GM21723 (cell line): ENCODE results near the gene SCRN2.
A peak's percentile ranks its signal among the peaks of the same experiment; 100 is the strongest.

Experiments
- ATAC-seq: cut with Tn5 transposase; IDR thresholded peaks from one replicate; pipeline ENCODE4 v1.9.1; 2021; ENCODE audit warnings: mild to moderate bottlenecking, moderate library complexity; ENCODE audit not compliant: unreplicated experiment

SCRN2 gene

DNA sequence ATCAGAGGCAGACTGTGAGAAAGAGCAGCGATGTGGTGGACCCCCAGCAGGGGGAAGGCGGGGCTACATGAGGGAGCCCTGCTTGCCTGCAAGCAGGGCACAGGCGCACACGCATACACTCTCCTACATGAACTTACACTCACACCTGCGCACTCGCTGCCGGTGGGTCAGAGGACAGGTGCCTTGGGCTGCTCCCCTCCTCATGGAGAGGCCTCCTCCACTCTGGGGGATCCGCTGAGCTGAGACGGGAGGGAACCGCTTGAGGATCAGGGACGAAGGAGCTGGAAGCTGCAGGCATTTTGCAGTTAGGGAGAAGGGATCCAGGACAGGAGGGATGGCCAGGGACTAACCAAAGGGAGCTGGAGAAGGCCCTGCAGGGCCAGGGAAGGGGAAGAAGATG, 33.7 kb downstream of the SCRN2 start:
- ATAC-seq: no peak

DNA sequence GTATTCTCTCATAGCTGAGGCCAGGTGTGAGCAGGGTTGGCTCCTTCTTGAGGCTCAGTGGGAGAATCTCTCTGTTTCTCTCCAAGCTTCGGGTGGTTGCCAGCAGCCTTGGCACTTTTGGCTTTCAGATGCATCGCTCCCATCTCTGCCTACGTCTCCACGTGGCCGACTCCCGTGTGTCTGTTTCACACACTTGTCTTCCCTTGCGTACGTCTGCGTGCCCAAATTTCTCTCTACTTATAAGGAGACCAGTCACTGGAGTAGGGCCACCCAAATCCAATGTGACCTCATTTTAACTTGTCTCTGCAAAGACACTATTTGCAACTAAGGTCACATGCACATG, 34.2 kb downstream of the SCRN2 start:
- ATAC-seq: no peak

DNA sequence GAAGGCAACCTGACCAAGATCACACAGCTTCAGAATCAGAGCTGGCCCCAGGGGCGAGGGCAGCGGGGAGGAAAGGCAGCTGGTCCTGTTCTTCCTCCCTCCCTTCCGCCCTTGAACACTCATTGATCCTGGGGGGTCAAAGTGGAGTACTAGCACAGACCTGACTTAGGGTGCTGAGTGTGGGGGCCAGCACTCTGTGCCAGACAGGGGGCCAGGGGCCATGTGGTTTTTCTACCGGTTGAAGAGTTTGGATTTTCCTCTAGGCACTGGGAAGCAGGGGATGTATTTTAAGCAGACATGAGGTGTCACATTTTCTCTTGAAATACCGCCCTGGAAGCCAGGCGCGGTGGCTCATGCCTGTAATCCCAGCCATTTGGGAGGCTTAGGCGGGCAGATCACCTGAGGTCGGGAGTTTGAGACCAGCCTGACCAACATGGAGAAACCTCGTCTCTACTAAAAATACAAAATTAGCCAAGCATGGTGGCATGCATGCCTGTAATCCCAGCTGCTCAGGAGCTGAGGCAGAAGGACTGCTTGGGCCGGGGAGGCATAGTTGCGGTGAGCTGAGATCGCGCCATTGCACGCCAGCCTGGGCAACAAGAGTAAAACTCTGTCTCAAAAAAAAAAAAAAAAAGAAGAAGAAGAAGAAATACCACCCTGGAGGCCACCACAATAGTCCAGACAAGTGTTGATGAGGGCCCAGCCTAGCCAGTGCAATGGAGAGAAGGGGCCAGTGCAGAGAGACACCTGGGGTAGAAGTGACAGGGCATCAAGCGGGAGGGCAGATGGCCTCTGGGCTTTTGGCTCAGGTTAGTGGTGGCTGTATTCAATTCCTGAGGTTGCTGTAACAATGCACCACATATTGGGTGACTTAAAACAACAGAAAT, 34.8 kb downstream of the SCRN2 start:
- ATAC-seq: no peak

DNA sequence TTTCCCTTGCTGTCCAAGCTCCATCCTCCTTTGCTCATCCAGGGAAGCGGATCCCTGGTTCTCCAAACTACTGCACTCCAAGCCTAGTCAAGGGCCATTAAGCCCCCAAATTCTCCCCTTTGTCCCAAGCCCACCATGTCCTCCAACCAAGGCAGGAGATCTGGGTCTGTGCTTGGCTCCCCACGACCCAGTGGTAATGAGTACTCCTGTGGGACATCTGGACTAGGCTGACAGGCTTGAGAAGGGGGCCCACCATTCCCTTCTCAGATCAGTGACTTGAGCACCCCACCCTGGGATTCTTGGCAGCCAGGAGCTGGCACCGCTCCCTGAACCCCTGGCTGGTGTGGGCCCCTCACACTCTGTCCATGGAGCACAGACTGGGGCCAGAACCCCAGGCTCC, 36.6 kb downstream of the SCRN2 start:
- no peak for ATAC-seq

DNA sequence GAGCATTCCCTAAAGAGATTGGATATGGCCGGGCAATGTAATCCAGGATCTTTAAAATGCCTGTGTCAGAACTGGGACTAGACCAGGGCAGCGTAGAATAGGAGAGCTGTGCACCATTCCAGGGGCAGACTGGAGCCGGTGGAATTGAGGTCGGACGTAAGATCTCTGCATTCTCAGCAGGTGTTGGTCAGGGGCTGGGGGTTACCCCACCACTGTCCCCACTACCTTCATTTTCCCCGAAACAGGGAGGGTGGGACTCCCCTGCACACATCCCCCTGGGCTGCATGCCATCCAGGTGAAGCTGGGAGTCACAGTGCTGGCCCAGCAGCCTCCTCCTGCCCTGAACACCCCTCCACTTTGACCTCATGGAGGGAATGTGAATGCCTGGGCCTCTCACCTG, 37.3 kb downstream of the SCRN2 start:
- ATAC-seq: no peak

DNA sequence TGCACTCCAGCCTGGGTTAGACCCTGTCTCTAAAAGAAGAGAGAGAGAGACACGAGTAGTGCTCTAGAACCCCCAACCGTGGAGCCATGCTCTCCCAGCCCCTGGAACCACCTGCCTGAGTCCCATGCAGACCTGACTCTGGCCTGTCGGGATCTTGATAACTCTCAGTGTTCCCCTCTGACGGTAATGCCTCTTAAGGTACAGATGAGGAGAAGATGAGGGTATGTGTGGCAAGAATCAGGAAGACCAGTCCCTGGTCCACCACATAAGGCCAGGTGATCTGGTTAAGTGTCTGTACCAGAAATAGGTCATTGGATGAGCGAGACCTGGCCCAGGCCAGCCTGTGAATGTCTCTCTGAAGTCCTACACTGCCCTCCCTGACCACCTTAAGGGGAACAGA, 37.9 kb downstream of the SCRN2 start:
- ATAC-seq: no peak

DNA sequence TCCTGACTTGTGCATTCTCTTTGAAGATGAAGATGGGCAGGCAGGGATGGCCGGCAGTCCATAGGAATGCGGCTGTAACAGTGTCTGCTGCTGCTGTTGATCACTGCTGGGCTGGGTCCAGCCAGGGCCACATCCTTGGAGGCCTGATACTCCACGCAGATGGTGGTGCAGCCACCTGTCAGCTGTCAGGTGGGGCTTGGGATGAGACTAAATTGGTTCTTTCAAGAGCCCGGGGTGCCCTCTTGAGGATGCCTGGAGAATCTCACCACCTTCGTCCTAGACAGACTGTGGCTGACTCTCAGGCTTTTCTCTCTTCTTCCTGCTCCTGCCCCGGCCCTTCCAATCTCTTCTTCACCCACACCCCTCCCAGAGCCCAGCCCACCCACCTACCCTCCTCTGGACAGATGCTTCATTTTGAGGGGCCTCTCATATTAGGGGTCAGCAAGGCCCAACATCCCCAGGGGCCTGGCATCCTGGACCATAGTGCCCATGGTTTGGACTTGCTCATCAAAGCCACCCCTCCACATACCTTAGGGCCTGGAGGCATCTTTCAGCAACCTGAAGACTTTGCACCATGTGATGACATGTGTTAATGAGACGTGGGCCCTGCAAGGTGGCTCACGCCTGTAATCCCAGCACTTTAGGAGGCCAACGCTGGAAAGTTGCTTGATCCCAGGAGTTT, 38.6 kb downstream of the SCRN2 start:
- ATAC-seq: peak; percentile 54

DNA sequence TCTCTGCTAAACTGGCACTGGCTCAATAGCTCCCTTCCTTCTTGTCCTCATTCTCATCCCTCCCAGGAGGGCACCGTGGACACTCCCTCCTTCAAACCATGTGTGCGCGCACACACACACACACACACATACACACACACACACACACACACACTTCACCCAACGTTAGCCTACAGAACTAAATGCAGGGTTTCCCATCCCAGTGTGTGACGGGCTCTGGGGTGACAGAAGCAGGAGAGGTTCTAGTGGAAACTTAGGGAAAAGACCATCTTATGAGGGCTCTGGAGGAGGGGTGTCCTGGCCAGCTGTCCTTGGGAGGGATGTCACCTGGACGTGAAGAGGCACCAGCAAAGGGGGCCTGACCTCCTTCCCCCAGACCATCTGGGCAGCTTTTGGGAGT, 39.2 kb downstream of the SCRN2 start:
- ATAC-seq: no peak

DNA sequence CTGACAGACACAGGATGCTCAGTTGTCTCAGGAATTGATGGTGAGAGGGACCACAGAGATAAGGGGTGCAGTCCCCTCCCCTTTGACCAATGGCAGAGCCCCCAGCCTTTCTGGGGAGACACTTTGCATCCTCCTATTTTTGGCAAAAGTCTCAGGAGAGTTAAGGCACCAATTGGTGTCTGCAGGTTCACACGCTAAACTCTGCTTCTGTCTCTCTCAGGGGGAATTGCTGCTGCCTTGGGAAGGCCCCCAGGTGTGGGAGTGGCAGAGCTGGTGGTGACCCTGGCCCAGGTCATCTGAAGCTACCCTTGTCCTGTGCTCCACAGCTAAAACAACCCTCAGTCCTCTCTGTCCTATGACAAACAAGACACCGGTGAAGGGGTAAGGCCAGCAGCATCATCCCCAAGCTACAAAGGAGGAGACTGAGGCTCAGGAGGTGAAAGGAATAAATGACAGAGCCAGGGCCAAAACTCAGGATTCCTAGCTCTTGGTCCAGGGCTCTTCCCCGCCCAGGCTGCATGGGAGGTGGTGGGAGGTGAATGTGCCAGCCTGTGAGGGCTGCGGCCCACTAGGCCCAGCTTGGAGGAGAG, 39.8 kb downstream of the SCRN2 start:
- ATAC-seq: no peak

DNA sequence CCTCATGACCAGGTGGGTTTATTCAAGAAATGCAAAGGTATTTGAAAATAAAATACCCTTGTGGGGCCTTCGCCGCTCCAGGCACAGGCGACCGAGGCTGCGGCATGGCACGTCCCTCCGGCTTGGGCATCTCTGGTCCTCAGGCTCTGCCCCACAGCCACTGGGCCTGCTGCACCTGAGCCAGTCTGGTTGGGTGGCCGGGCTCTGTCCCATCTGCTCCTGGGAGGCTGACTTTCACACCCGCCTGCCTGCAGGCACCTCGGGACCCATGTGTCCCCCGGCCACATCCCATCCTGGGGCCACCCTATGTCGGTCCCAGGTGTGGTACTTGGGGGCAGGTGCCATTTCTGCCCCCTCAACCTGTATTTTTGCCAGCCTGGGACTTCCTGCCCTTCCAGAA, 40.4 kb downstream of the SCRN2 start:
- no peak for ATAC-seq

DNA sequence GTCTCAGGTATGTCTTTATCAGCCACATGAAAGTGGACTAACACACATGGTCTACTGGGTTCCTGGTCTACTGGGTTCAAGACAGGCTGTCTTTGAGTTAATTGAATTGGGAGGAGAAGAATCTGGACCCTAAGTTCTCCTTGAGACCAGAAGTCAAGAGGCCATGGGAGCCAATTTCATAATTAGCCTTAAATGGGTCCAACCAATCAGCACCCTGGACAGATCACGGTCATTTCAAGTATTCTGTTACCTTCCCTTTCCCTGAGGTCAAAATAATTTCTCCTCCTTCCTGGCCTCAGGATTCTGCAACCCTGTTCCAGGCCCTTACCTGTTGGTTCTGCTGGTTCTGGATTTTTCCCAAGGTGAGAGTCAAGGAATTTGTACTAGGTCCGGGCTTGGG, 43.3 kb downstream of the SCRN2 start:
- no peak for ATAC-seq

DNA sequence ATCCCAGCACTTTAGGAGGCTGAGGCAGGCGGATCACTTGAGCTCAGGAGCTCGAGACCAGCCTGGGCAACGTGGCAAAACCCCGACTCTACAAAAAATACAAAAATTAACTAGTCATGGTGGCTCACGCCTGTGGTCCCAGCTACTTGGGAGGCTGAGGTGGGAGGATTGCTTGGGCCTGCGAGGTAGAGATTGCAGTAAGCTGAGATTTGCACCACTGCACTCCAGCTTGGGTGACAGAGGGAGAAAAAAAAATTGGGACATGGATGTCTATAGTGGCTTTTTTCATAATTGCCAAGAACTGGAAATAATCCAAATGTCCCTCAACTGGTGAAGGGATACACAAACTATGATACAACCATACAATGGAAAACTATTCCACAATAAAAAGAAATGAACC, 48.1 kb downstream of the SCRN2 start:
- ATAC-seq: no peak

DNA sequence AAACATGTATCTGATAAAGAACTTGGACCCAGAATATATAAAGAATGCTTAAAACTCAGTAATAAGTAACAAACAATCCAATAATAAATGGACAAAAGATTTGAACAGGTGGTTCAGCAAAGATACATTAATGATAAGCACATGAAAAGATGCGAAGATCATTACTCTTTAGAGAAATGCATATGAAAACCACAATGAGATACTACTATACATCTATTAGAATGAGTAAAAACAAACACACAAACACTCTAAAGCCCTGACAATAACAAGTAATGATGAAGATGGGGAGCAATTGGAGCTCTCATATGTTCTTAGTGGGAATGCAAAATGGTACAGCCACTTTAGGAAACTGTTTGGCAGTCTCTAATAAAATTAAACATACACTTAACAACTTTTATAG, 48.6 kb downstream of the SCRN2 start:
- no peak for ATAC-seq

DNA sequence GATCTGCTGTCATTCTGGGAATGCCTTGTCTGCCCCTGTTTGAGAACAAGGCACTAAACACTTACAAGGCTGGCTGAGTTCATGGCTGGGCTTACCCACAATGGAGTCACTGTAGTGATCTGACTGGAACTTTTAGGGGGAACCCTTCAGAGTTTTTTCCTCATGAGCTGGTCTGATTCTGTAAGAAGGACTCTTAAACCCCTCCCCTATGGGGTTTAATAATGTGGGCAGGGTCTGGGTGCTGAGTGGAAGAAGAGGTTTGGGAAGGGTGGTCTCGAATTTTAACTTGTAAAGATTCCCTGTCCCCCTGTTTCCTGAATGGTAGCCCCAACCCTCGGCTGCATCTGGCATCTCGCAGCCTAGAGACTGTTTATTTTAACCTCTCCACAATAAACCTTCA, 50.0 kb downstream of the SCRN2 start:
- no peak for ATAC-seq

DNA sequence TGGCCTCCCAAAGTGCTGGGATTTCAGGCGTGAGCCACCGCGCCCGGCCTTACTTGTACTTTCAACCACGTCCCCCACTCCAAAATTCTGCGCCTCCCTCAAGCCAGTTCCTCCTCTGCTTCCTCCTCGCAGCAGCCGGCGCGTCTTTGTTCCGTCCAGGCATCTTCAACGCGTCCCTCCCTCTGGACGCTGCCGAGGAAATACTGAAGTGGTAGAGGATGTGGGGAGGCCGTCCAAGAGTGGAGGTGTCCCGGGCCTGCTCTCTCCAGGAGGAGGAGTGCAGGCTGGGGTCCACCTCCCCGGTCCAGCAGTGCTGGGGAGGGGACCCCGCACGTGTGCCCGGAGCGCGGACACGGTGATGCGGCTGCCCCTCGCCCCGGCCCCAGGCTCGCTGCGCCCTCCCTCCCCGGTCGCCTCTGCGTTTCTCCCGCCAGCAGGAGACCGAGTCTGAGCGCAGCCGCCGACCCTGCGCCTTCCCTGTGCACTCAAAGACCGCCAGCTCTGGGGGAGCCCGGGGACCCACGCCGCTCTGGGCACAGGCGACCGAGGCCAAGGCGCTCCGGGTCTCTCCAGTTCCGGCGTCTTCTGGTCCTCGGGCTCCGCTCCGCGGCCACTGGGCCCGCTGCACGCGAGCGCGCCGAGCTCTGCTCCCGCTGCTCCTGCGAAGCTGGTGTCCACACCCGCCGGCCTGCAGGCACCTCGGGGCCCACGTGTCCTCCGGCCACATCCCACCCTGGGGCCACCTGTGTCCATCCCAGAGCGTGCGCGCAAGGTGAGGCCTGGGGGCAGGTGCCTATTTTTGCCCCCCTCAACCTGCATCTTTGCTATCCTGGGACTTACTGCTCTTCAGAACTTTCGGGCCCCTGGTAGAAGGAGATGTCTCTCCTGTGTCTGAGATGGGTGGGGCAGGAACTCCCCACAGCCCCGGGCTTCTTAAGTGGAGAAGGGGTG, 51.2 kb downstream of the SCRN2 start:
- no peak for ATAC-seq
